Brain microvascular endothelial cell (primary cell): Measurements from ENCODE around the gene NDOR1.
A peak's percentile ranks its signal among the peaks of the same experiment; 100 is the strongest.

Source experiments
- DNase-seq: peaks from one replicate; pipeline ENCODE4 v3.0.0-alpha.2; 2020
- H3K27ac ChIP-seq: fragments of 250-450 bp; sonication (Bioruptor Pico); 2 replicates; pipeline ENCODE4 v1.5.1; 2020; ENCODE audit warnings: mild to moderate bottlenecking, moderate library complexity
- H3K27me3 ChIP-seq: fragments of 250-450 bp; sonication (Bioruptor Pico); replicated peaks from 2 replicates; pipeline ENCODE4 v1.5.1; 2020; ENCODE audit warnings: mild to moderate bottlenecking
- H3K36me3 ChIP-seq: fragments of 250-450 bp; sonication (Bioruptor Pico); replicated peaks from 2 replicates; pipeline ENCODE4 v1.5.1; 2020; ENCODE audit warnings: mild to moderate bottlenecking
- H3K4me3 ChIP-seq: 2 replicates; pipeline ENCODE4 v1.5.1; 2011; ENCODE audit warnings: low read depth, mild to moderate bottlenecking, control low read depth, low read length, moderate library complexity
- CTCF ChIP-seq: IDR thresholded peaks from 2 replicates; pipeline ENCODE4 v1.5.1; 2011; ENCODE audit warnings: low read depth, mild to moderate bottlenecking, moderate library complexity, low read length, control low read depth, inconsistent platforms; ENCODE audit errors: missing control alignments
- in situ Hi-C: cut with HindIII; loops from 2 replicates; pipeline ENCODE4 v1.10.0; 2017; ENCODE audit warnings: low sequenced_read_pairs, low pct_ligation_motif_present

Gene NDOR1

GRCh38 chr9:137244486-137245449 is 39.3 kb downstream of the NDOR1 start:
- in situ Hi-C loops: no loop called here
- no peak overlapping the region for H3K4me3 ChIP-seq
- no peak overlapping the region for H3K27ac ChIP-seq
- no peak for DNase-seq
- peaks cover 25% of the 10 kb centered on the region for H3K36me3 ChIP-seq
- TF ChIP-seq CTCF: peak; percentile 9
- no peaks in the 10 kb centered on the region for H3K27me3 ChIP-seq

- Histone ChIP-seq H3K36me3 (peaks cover 25% of the 10 kb centered on the region), H3K4me3 (no peak overlapping the region), H3K27ac (no peak overlapping the region), H3K27me3 (no peaks in the 10 kb centered on the region)
- TF ChIP-seq CTCF: no peak
- DNase-seq: no peak
- in situ Hi-C loops: no loop called here
Measured at GRCh38 chr9:137245450-137246421, 40.2 kb downstream of the NDOR1 start.

GRCh38 chr9:137247135-137247915 is 41.8 kb downstream of the NDOR1 start:
- no peak for TF ChIP-seq CTCF
- in situ Hi-C loops: no loop called here
- no peak overlapping the region for H3K4me3 ChIP-seq
- no peak for DNase-seq
- no peaks in the 10 kb centered on the region for H3K27me3 ChIP-seq
- H3K27ac ChIP-seq: no peak overlapping the region
- H3K36me3 ChIP-seq: peaks cover 17% of the 10 kb centered on the region

- H3K27me3 ChIP-seq: no peaks in the 10 kb centered on the region
- DNase-seq: no peak
- H3K4me3 ChIP-seq: no peak overlapping the region
- TF ChIP-seq CTCF: no peak
- peaks cover 12% of the 10 kb centered on the region for H3K36me3 ChIP-seq
- H3K27ac ChIP-seq: no peak overlapping the region
- in situ Hi-C loops: no loop called here
Measured at GRCh38 chr9:137247916-137248175, 42.3 kb downstream of the NDOR1 start.

GRCh38 chr9:137250329-137251193 is 45.1 kb downstream of the NDOR1 start:
- Histone ChIP-seq H3K27ac (no peak overlapping the region), H3K27me3 (no peaks in the 10 kb centered on the region), H3K36me3 (no peaks in the 10 kb centered on the region), H3K4me3 (no peak overlapping the region)
- no peak for DNase-seq
- no peak for TF ChIP-seq CTCF
- in situ Hi-C loops: no loop called here
